Keratinocyte (primary cell): Measurements from ENCODE around the gene MYL6. TPM values are rescaled to one million over a fixed set of nuclear protein-coding genes. Genes with fewer than 3 reads are reported as not detected.

Experiments used
- DNase-seq: peaks from one replicate; pipeline ENCODE4 v3.0.0-alpha.2; 2011; ENCODE audit warnings: low read depth, missing footprints, low spot score
- FAIRE-seq: peaks from 2 replicates; lab custom pipeline; 2011; peaks lifted over from hg19 to GRCh38; lab: Jason Lieb, UNC
- H2AFZ ChIP-seq: 2 replicates; pipeline ENCODE4 v1.6.0; 2012; ENCODE audit warnings: low read length, control low read depth, inconsistent platforms; ENCODE audit not compliant: control insufficient read depth
- H3K27ac ChIP-seq: 2 replicates; pipeline ENCODE4 v1.5.1; 2011; ENCODE audit warnings: low read length; ENCODE audit not compliant: control insufficient read depth, insufficient read depth
- H3K27me3 ChIP-seq: 3 replicates; pipeline ENCODE4 v1.6.0; 2011; ENCODE audit warnings: low read length; ENCODE audit not compliant: control insufficient read depth, insufficient read depth; ENCODE audit errors: extremely low read depth
- H3K36me3 ChIP-seq, 2 experiments: 2 replicates in 1 of 2; 3 replicates in 1 of 2; pipeline ENCODE4 v1.5.1; 2011; ENCODE audit warnings: low read length in 2 of 2, mild to moderate bottlenecking in 1 of 2; ENCODE audit not compliant: control insufficient read depth in 2 of 2, insufficient read depth in 2 of 2; ENCODE audit errors: extremely low read depth in 1 of 2
- H3K4me1 ChIP-seq: 3 replicates; pipeline ENCODE4 v1.5.1; 2011; ENCODE audit warnings: low read length; ENCODE audit not compliant: control insufficient read depth, insufficient read depth; ENCODE audit errors: extremely low read depth
- H3K4me2 ChIP-seq: 3 replicates; pipeline ENCODE4 v1.6.0; 2011; ENCODE audit warnings: low read depth, low read length; ENCODE audit not compliant: control insufficient read depth, insufficient read depth; ENCODE audit errors: extremely low read depth
- H3K4me3 ChIP-seq, 3 experiments: fragments of 200-600 bp in 1 of 3; sonication (generic) in 1 of 3; 2 replicates in 2 of 3; 3 replicates in 1 of 3; pipeline ENCODE4 v1.5.1; 2011 to 2016; ENCODE audit warnings: low read length in 3 of 3, mild to moderate bottlenecking in 3 of 3, control low read depth in 2 of 3, inconsistent platforms in 1 of 3, low read depth in 1 of 3, mixed read lengths in 1 of 3, mixed run types in 1 of 3, moderate library complexity in 1 of 3; ENCODE audit not compliant: control insufficient read depth in 2 of 3, insufficient read depth in 2 of 3; ENCODE audit errors: extremely low read depth in 1 of 3
- H3K79me2 ChIP-seq: 2 replicates; pipeline ENCODE4 v1.6.0; 2012; ENCODE audit warnings: low read length; ENCODE audit not compliant: control insufficient read depth, insufficient read depth
- H3K9ac ChIP-seq: 3 replicates; pipeline ENCODE4 v1.6.0; 2011; ENCODE audit warnings: low read length; ENCODE audit not compliant: control insufficient read depth, insufficient read depth; ENCODE audit errors: extremely low read depth
- H3K9me1 ChIP-seq: 3 replicates; pipeline ENCODE4 v1.6.0; 2011; ENCODE audit warnings: low read length; ENCODE audit not compliant: control insufficient read depth, insufficient read depth; ENCODE audit errors: extremely low read depth
- H3K9me3 ChIP-seq: 2 replicates; pipeline ENCODE4 v1.5.1; 2012; ENCODE audit warnings: low read depth, low read length; ENCODE audit not compliant: control insufficient read depth
- H4K20me1 ChIP-seq: 3 replicates; pipeline ENCODE4 v1.6.0; 2011; ENCODE audit warnings: low read length; ENCODE audit not compliant: control insufficient read depth, insufficient read depth; ENCODE audit errors: extremely low read depth
- EZH2 ChIP-seq: IDR thresholded peaks from one replicate; pipeline ENCODE4 v1.6.1; 2012; ENCODE audit warnings: inconsistent platforms, mild to moderate bottlenecking, low read length, moderate library complexity
- dilution Hi-C: fragments of 300-500 bp; cut with MboI; formaldehyde crosslinking; loops from one replicate; pipeline ENCODE4 v1.7.0; 2020; ENCODE audit warnings: low sequenced_read_pairs; ENCODE audit not compliant: extremely low pct_ligation_motif_present
- polyA plus RNA-seq, 5 experiments: library from polyadenylated mRNA; depleted of rRNA in 3 of 5; stranded (reverse) in 3 of 5; stranded (forward) in 1 of 5; unstranded in 1 of 5; fragments of >200 nt; gene quantifications; 1 replicate in 1 of 5; 2 replicates in 3 of 5; 3 replicates in 1 of 5; pipeline versions ENCODE4 v1.2.1 to v1.2.3, GENCODE V29; 2011 to 2012; ENCODE audit warnings: missing spikeins in 2 of 5, low read depth in 1 of 5, low replicate concordance in 1 of 5
- TF ChIP-seq, protein P1 (sequence below), 3 experiments: IDR thresholded peaks in 1 of 3; conservative IDR thresholded peaks in 1 of 3; optimal IDR thresholded peaks in 1 of 3; 2 replicates in 2 of 3; 3 replicates in 1 of 3; pipeline versions ENCODE3 to v1.5.1; 2011; ENCODE audit warnings: low read length in 3 of 3, mild to moderate bottlenecking in 3 of 3, moderate library complexity in 2 of 3, control low read depth in 1 of 3, inconsistent platforms in 1 of 3; ENCODE audit not compliant: insufficient read depth in 2 of 3; ENCODE audit errors: extremely low read depth in 1 of 3

Gene MYL6
- polyA plus RNA-seq, 1 donor (not counting 4 experiments of a cell fraction or from before 2014, with no cell fraction given): 4,542 TPM

DNA sequence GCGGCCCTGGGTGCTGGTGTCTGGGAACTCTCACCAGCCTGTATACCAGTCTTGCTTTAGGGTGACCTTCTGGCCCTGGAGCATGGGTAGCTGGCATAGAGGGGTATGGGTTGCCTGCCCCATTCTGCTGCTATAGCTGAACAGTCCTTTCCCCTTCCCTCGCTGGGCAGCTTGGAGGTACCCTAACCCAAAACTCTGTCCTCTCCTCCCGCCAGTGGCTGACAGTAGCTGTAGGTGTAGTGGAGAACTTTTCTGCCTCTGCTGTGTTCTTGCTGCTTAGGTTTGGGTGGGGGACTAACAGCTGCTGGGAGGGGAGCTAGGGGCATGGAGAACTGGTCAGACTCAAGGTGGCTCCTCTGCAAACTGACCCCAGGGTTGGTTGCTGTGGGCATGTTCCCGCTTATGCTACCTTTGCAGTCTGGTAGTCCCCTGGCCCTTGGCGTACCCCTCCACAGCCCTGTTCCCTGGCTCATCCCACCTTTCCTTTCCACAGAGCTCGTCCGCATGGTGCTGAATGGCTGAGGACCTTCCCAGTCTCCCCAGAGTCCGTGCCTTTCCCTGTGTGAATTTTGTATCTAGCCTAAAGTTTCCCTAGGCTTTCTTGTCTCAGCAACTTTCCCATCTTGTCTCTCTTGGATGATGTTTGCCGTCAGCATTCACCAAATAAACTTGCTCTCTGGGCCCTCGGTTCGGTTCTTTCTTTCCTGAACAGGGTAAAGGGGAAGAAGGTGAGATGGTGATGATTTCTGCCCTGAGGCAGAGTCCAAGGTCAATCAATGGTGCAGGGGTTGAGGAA, 2.9 kb downstream of the MYL6 start:
- peaks cover 21% of the 10 kb centered on the region for H4K20me1 ChIP-seq
- H3K4me2 ChIP-seq: peak overlapping the region; percentile 95
- peak overlapping the region; percentile 84 to 98 (median 89) for H3K4me3 ChIP-seq
- peak overlapping the region; percentile 99 for H3K9ac ChIP-seq
- TF ChIP-seq, protein P1, sequence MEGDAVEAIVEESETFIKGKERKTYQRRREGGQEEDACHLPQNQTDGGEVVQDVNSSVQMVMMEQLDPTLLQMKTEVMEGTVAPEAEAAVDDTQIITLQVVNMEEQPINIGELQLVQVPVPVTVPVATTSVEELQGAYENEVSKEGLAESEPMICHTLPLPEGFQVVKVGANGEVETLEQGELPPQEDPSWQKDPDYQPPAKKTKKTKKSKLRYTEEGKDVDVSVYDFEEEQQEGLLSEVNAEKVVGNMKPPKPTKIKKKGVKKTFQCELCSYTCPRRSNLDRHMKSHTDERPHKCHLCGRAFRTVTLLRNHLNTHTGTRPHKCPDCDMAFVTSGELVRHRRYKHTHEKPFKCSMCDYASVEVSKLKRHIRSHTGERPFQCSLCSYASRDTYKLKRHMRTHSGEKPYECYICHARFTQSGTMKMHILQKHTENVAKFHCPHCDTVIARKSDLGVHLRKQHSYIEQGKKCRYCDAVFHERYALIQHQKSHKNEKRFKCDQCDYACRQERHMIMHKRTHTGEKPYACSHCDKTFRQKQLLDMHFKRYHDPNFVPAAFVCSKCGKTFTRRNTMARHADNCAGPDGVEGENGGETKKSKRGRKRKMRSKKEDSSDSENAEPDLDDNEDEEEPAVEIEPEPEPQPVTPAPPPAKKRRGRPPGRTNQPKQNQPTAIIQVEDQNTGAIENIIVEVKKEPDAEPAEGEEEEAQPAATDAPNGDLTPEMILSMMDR (optimal IDR thresholded peaks at IDR 0.05 in 1 of 3, IDR thresholded peaks at IDR 0.05 in 1 of 3, conservative IDR thresholded peaks at IDR 0.05 in 1 of 3; ENCODE audit: extremely low read depth in 1 of 3, insufficient read depth in 2 of 3, low read length in 3 of 3): no peak
- no peak for TF ChIP-seq EZH2
- no peak for FAIRE-seq
- H3K79me2 ChIP-seq: peaks cover 28% of the 10 kb centered on the region
- no peaks in the 10 kb centered on the region for H3K9me1 ChIP-seq
- H2AFZ ChIP-seq: no peak overlapping the region
- peaks cover 34 to 38% of the 10 kb centered on the region in 2 experiments for H3K36me3 ChIP-seq
- H3K27ac ChIP-seq: peak overlapping the region; percentile 21
- H3K9me3 ChIP-seq: no peaks in the 10 kb centered on the region
- no peaks in the 10 kb centered on the region for H3K27me3 ChIP-seq
- DNase-seq: no peak
- peaks cover 26% of the 10 kb centered on the region for H3K4me1 ChIP-seq
- dilution Hi-C loops: no loop called here

DNA sequence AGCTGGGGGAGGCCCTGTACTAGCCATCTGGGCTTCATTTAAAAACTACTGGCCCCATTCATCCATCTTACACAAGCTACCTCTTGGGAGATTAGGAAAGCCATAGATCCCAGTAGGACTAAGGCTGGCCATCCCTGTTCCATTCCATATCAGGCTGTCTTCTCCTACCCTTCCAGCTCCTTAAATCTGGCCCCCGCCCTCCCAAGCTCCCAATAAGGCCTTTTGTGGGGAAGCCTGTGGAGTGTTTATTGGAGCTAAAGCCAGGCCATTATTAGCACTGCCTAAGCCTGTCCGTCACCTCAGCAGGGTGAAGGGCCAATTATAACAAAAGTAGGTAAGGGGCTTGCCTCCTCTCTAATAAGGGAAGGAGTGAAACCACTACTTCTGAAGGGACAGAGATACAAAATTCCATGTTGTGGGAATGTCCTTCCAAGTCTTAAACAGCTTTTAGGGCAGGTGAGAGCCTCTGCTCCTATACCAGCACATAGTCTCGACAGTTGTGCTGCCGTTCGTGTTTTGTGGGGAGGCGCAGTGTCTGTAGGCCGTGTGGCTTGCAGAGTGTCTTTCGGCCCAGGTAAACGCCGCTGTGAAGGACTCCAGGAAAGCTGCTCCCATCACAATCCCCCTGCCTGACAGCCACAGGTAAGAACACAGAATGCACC, 3.7 kb downstream of the MYL6 start:
- no peak overlapping the region for H3K4me2 ChIP-seq
- DNase-seq (no peak), FAIRE-seq (no peak)
- no peaks in the 10 kb centered on the region for H3K27me3 ChIP-seq
- no peak overlapping the region for H3K4me3 ChIP-seq
- H3K27ac ChIP-seq: no peak overlapping the region
- H3K9me1 ChIP-seq: no peaks in the 10 kb centered on the region
- no peak for TF ChIP-seq EZH2
- TF ChIP-seq, protein P1 (optimal IDR thresholded peaks at IDR 0.05 in 1 of 3, IDR thresholded peaks at IDR 0.05 in 1 of 3, conservative IDR thresholded peaks at IDR 0.05 in 1 of 3; ENCODE audit: extremely low read depth in 1 of 3, insufficient read depth in 2 of 3, low read length in 3 of 3): no peak
- dilution Hi-C loops: no loop called here
- H3K9ac ChIP-seq: no peak overlapping the region
- peaks cover 21% of the 10 kb centered on the region for H4K20me1 ChIP-seq
- H3K79me2 ChIP-seq: peaks cover 28% of the 10 kb centered on the region
- no peak overlapping the region for H2AFZ ChIP-seq
- peaks cover 34 to 38% of the 10 kb centered on the region in 2 experiments for H3K36me3 ChIP-seq
- peaks cover 26% of the 10 kb centered on the region for H3K4me1 ChIP-seq
- H3K9me3 ChIP-seq: no peaks in the 10 kb centered on the region
